HG02623 (cell line): ENCODE measurements around the gene WHAMM.
A peak's percentile ranks its signal among the peaks of the same experiment; 100 is the strongest.
"Not testable (repeated sequence)": the region's sequence is repeated elsewhere in the genome, so short reads cannot be mapped to it uniquely, and the experiment has no call there.

Experiments
- ATAC-seq: cut with Tn5 transposase; IDR thresholded peaks from one replicate; pipeline ENCODE4 v1.9.1; 2021; ENCODE audit warnings: moderate library complexity; ENCODE audit not compliant: unreplicated experiment

WHAMM gene, protein sequence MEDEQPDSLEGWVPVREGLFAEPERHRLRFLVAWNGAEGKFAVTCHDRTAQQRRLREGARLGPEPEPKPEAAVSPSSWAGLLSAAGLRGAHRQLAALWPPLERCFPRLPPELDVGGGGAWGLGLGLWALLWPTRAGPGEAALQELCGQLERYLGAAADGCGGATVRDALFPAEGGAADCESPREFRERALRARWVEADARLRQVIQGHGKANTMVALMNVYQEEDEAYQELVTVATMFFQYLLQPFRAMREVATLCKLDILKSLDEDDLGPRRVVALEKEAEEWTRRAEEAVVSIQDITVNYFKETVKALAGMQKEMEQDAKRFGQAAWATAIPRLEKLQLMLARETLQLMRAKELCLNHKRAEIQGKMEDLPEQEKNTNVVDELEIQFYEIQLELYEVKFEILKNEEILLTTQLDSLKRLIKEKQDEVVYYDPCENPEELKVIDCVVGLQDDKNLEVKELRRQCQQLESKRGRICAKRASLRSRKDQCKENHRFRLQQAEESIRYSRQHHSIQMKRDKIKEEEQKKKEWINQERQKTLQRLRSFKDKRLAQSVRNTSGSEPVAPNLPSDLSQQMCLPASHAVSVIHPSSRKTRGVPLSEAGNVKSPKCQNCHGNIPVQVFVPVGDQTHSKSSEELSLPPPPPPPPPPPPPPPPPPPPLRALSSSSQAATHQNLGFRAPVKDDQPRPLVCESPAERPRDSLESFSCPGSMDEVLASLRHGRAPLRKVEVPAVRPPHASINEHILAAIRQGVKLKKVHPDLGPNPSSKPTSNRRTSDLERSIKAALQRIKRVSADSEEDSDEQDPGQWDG

DNA sequence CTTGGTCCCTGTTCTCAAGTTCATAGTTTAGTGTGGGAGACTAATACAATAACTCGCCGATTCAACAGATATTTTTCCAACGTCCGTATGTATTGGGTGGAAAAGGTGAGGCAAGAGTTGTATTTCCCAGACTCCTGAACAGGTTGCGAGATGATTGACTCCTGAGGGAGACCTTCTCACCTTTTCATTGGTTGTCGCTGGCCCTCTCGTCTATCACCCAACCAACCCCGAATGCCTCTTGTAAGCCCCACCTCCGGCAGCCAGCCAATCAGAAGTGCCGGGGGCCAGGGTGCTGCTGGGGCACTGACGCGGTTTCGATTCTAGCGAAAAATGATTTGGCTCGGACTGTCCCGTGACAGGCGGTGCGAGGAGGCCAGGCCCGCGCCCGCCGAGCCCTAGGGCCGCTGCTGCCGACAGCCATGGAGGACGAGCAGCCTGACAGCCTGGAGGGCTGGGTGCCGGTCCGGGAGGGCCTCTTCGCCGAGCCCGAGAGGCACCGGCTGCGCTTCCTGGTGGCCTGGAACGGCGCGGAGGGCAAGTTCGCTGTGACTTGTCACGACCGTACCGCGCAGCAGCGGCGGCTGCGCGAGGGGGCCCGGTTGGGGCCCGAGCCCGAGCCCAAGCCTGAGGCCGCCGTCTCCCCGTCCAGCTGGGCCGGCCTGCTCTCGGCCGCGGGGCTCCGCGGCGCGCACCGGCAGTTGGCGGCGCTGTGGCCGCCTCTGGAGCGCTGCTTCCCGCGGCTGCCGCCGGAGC is at the start of gene WHAMM:
Gene WHAMM (plus strand): TSS at position 321 of the 753 bp plus-strand sequence. CDS start 99 bp downstream, at position 420.
- peak; percentile 79 for ATAC-seq

DNA sequence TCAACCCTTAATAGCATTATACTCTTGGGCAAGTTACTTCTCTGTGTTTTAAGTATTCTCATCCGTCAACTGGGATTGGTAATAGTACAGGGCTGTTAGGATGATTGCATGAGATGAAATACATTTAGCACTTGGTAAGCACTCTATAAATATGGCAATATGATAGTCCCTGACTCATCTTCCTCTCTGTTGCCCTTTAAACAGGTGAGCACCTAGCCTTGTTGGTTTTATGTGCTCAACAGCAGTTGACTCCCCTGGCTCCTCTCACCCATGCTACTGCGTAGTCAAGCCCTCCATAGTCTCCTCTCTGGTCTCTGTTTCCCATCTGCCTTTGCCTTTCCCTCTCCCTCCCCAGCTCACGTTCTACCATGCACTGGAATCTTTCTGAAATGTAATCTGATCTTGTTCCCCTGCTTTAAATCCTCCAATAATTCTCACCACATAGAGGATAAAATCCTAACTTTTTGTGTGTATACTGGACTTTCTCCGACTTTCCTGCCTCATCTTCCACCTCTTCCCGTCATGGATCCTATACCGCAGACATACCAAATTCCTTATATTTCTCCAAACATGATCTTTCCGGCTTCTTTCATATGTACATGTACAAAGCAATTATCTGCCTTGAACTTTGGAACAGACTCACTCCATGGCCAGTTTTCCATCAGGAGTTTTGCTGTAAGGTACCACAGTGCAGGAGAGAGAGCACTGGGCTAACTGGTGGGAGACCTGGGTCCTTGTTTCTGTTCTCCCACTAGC is 45.9 kb upstream of the WHAMM start:
- ATAC-seq: no peak

GRCh38 chr15:82764117-82764490 is 45.3 kb upstream of the WHAMM start:
- no peak for ATAC-seq

- no peak for ATAC-seq
These were observed 44.7 kb upstream of the WHAMM start for GRCh38 chr15:82764740-82765139.

GRCh38 chr15:82766201-82766600 is 43.2 kb upstream of the WHAMM start:
- not testable (repeated sequence) for ATAC-seq

GRCh38 chr15:82767163-82767829 is 42.1 kb upstream of the WHAMM start:
- no peak for ATAC-seq

GRCh38 chr15:82768414-82769054 is 40.9 kb upstream of the WHAMM start:
- no peak for ATAC-seq

DNA sequence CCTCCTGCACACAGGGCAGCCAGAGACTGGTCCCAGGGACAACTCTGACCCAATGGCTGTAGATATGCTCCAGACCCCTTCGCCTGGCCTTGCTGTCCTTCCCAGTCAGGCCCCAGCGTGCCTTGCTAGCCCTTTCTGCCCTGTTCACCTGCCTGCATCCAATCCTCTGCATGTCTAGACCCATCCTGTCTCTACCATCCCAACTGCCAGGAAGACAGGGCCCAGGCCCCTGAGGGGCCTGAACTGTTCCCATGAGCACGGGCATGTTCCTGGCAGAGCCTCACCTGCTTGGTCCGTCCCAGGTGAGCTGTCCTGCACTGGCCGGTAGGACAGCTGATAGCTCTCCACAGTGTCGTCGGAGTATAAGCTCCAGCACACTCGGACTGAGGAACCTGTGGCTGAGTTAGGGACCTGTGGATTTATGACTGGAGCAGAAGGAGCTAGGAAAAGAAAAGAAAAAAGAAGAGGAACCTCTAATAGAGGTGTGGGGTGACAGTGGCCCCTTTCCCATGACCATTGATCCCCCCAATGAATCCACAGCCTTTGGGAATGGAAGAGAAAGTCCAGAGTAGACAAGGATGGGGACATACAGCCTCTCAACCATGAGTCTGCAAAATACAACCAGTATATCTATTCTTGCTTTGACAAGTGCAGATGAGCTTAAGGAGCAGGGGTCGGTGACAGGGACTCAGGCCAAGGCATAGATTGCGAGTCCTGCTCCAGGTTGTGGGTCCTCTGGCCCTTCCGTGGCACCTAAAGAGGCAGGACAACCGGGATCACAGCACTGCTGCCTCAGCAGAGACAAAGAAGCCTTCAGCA is 37.4 kb upstream of the WHAMM start:
- ATAC-seq: no peak

DNA sequence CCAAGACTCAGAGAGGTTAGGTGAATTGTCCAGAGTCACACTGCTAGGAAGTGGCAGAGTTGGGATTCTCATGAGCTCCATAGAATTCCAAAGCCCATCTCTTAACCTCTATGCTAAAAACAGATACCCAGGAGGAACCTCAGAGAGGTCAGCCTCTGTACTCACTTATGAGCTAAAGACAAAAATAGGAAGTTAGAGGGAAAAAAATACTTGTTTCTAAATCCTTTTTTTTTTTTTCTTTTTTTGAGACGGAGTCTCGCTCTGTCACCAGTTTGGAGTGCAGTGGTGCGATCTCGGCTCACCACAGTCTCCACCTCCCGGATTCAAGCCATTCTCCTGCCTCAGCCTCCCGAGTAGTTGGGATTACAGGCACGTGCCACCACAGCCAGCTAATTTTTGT is 34.9 kb upstream of the WHAMM start:
- no peak for ATAC-seq

- no peak for ATAC-seq
These were observed 30.7 kb upstream of the WHAMM start for GRCh38 chr15:82778755-82779154.

DNA sequence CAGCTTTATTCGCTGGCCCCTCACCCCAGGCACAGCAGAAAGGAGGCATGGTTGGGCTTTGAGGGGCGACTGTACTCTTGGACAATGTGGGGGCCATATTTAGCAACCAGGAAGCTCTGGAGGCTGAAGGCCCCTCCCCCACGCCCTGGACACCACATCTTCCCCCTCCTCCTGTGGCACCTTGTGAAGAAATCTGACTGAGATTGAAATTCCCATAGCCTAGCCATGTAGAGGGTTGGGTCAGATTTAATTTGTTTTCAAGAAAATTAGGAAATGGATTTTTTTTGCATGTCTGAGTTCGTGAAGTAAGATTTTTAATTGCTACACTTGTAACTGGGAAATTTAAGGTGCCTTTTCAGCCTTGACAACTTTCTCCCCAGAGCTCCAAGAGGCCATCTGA is 28.1 kb upstream of the WHAMM start:
- ATAC-seq: no peak

DNA sequence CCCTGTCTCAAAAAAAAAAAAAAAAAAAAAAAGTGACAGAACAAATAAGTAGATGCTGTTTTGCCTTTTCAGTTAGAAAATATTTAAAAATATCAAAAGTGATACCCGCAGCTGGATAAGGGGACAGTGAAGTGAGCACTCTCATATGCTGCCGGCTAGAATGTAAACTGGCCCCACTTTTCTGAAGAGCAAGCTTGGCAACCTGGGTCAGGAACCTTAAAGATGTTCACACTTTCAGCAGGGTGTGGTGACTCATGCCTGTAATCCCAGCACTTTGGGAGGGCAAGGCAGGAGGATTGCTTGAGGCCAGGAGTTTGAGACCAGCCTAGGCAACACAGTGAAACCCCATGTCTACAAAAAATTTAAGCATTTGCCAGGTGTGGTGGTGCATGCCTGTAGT is 20.9 kb upstream of the WHAMM start:
- ATAC-seq: no peak

- no peak for ATAC-seq
These were observed 19.9 kb upstream of the WHAMM start for GRCh38 chr15:82789491-82789890.

- ATAC-seq: no peak
These were observed 19.1 kb upstream of the WHAMM start for GRCh38 chr15:82790321-82790720.

DNA sequence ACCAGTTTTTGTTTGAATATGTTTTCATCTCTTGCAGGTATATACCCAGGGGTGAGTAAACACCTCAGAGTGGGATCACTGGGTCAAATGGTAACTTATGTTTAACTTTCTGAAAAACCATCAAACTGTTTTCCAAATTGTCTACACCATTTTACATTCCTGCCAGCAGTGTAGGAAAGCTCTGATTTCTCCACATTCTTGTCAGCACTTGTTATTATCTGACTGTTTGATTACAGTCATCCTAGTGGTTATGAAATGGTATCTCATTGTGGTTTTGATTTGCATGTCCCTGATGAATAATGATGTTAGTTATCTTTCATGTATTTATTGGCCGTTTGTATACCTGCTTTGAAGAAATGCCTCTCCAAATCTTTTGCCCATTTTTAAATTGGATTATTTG is 17.4 kb upstream of the WHAMM start:
- no peak for ATAC-seq

GRCh38 chr15:82793737-82794136 is 15.7 kb upstream of the WHAMM start:
- ATAC-seq: no peak

GRCh38 chr15:82798104-82798503 is 11.3 kb upstream of the WHAMM start:
- no peak for ATAC-seq

GRCh38 chr15:82798531-82799166 is 10.8 kb upstream of the WHAMM start:
- ATAC-seq: no peak
